Peyer's patch (tissue), 4 donors: Measurements from ENCODE around the gene RBM19. TPM values are rescaled to one million over a fixed set of nuclear protein-coding genes. Genes with fewer than 3 reads are reported as not detected.

ENCODE experiments used
- DNase-seq, 3 donors: peaks; one replicate each; pipeline ENCODE4 v3.0.0-alpha.2; 2017 to 2019
- H3K27ac ChIP-seq, 4 donors: fragments of 200-600 bp; sonication (generic); one replicate each; pipeline ENCODE4 v1.5.1; 2016 to 2019
- H3K27me3 ChIP-seq, 2 donors: fragments of 200-600 bp; sonication (generic); one replicate each; pipeline ENCODE4 v1.5.1; 2019
- H3K36me3 ChIP-seq, 3 donors: fragments of 200-600 bp; sonication (generic); one replicate each; pipeline ENCODE4 v1.5.1; 2016 to 2019
- H3K4me1 ChIP-seq, 4 donors: fragments of 200-600 bp; sonication (generic); one replicate each; pipeline ENCODE4 v1.5.1; 2016 to 2019
- H3K4me3 ChIP-seq, 4 donors: fragments of 200-600 bp; sonication (generic); 1 replicate in 3 of 4; 2 replicates in 1 of 4; pipeline ENCODE4 v1.5.1; 2016 to 2019; ENCODE audit warnings: mild to moderate bottlenecking in 1 of 4
- H3K9me3 ChIP-seq, 4 donors: fragments of 200-600 bp; sonication (generic); one replicate each; pipeline ENCODE4 v1.5.1; 2016 to 2019; ENCODE audit warnings: mild to moderate bottlenecking in 1 of 4
- CTCF ChIP-seq, 6 experiments: fragments of 450-650 bp in 4 of 6; fragments of 200-600 bp in 2 of 6; sonication (generic) in 1 of 6; IDR thresholded peaks; one replicate each; pipeline ENCODE4 v1.5.1; 2017 to 2019; ENCODE audit warnings: antibody characterized with exemption in 6 of 6, mild to moderate bottlenecking in 3 of 6, moderate library complexity in 1 of 6
- POLR2A ChIP-seq, 2 donors: fragments of 450-650 bp; IDR thresholded peaks; one replicate each; pipeline ENCODE4 v1.5.1; 2017; ENCODE audit warnings: antibody characterized with exemption in 2 of 2, mild to moderate bottlenecking in 2 of 2, moderate library complexity in 2 of 2
- total RNA-seq, 4 donors: library from RNA; depleted of rRNA; stranded (reverse); fragments of >200 nt; gene quantifications; one replicate each; pipeline ENCODE4 v1.1.0, GENCODE V29; 2016

Gene RBM19
- total RNA-seq, 4 donors from 2014 or later: 20.7 to 178 (median 48.0) TPM

- no peak for DNase-seq
These were observed 76.1 kb downstream of the RBM19 start for GRCh38 chr12:113889891-113890581.

GRCh38 chr12:113889076-113889475, 77.0 kb downstream of the RBM19 start:
- Histone ChIP-seq H3K27ac (no peak overlapping the region), H3K27me3 (no peaks in the 10 kb centered on the region), H3K4me3 (no peak overlapping the region), H3K4me1 (no peaks in the 10 kb centered on the region), H3K9me3 (no peaks in the 10 kb centered on the region), H3K36me3 (no peaks in the 10 kb centered on the region)
- no peak for TF ChIP-seq POLR2A (IDR thresholded peaks at IDR 0.05)
- no peak for TF ChIP-seq CTCF (IDR thresholded peaks at IDR 0.05)
- no peak for DNase-seq

More at GRCh38 chr12:113889891-113890581, 76.1 kb downstream of the RBM19 start:
- H3K4me3 ChIP-seq: no peak overlapping the region
- H3K9me3 ChIP-seq: no peaks in the 10 kb centered on the region
- no peaks in the 10 kb centered on the region for H3K4me1 ChIP-seq
- no peak overlapping the region for H3K27ac ChIP-seq
- H3K36me3 ChIP-seq: no peaks in the 10 kb centered on the region
- H3K27me3 ChIP-seq: no peaks in the 10 kb centered on the region
- TF ChIP-seq CTCF (IDR thresholded peaks at IDR 0.05): no peak
- no peak for TF ChIP-seq POLR2A (IDR thresholded peaks at IDR 0.05)

- no peak for DNase-seq
- Histone ChIP-seq H3K27me3 (no peaks in the 10 kb centered on the region), H3K27ac (no peak overlapping the region), H3K4me1 (no peaks in the 10 kb centered on the region), H3K36me3 (no peaks in the 10 kb centered on the region), H3K4me3 (no peak overlapping the region), H3K9me3 (no peaks in the 10 kb centered on the region)
- TF ChIP-seq POLR2A (IDR thresholded peaks at IDR 0.05): no peak
- no peak for TF ChIP-seq CTCF (IDR thresholded peaks at IDR 0.05)
These were observed 77.7 kb downstream of the RBM19 start for GRCh38 chr12:113888435-113888834.

- no peak for DNase-seq
- Histone ChIP-seq H3K27me3 (no peaks in the 10 kb centered on the region), H3K27ac (no peak overlapping the region), H3K4me1 (no peaks in the 10 kb centered on the region), H3K4me3 (no peak overlapping the region), H3K9me3 (no peaks in the 10 kb centered on the region), H3K36me3 (no peaks in the 10 kb centered on the region)
- TF ChIP-seq POLR2A (IDR thresholded peaks at IDR 0.05): no peak
- no peak for TF ChIP-seq CTCF (IDR thresholded peaks at IDR 0.05)
These were observed 78.2 kb downstream of the RBM19 start for GRCh38 chr12:113887906-113888305.

GRCh38 chr12:113886721-113887120, 79.4 kb downstream of the RBM19 start:
- TF ChIP-seq CTCF (IDR thresholded peaks at IDR 0.05) (no peak), POLR2A (IDR thresholded peaks at IDR 0.05) (no peak)
- no peak for DNase-seq
- Histone ChIP-seq H3K27ac (no peak overlapping the region), H3K36me3 (no peaks in the 10 kb centered on the region), H3K4me1 (no peaks in the 10 kb centered on the region), H3K4me3 (no peak overlapping the region), H3K27me3 (no peaks in the 10 kb centered on the region), H3K9me3 (no peaks in the 10 kb centered on the region)
